HG02571 (cell line): ENCODE data around the gene THSD4.

ENCODE experiments used
- ATAC-seq: cut with Tn5 transposase; IDR thresholded peaks from one replicate; pipeline ENCODE4 v1.9.1; 2021; ENCODE audit warnings: mild to moderate bottlenecking, moderate library complexity; ENCODE audit not compliant: unreplicated experiment

Gene THSD4

GRCh38 chr15:71288348-71288955 lies 173.2 kb downstream of the THSD4 start:
- no peak for ATAC-seq

GRCh38 chr15:71290002-71290401 lies 174.7 kb downstream of the THSD4 start:
- no peak for ATAC-seq

GRCh38 chr15:71290881-71291635 lies 175.8 kb downstream of the THSD4 start:
- ATAC-seq: no peak

GRCh38 chr15:71291723-71292122 lies 176.5 kb downstream of the THSD4 start:
- no peak for ATAC-seq

- ATAC-seq: no peak
Measured at GRCh38 chr15:71293723-71294122, 178.5 kb downstream of the THSD4 start.

- no peak for ATAC-seq
Measured at GRCh38 chr15:71294251-71294910, 179.1 kb downstream of the THSD4 start.

- ATAC-seq: no peak
Measured at GRCh38 chr15:71294911-71295602, 179.8 kb downstream of the THSD4 start.

DNA sequence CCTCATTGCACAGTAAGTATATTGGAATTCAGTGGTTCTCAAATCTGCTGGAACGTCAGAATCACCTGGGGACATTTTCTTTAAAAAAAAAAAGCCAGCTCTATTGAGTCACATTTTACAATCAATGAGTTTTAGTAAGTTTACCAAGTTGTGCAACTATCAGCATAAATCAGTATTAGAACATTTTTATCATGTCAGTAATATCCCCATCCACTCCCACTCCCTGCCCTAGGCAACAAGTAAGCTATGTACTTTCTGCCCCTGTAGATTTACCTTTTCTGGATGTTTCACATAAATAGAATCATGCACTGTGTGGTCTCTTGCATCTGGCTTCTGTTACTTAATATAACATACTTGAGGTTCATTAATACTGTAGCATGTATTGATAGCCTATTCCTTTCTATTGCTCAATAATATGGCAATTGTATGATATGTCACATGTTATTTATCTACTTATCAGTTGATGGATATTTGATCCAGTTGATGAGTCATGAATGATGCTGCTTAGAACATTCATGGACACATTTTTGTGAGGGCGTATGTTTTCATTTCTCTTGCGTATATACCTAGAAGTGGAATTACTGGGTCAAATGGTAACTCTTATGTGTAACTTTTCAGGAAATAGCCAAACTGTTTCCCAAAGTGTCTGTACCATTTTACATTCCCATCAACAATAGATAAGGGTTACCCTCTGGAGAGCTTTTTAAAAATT lies 180.5 kb downstream of the THSD4 start:
- ATAC-seq: no peak

DNA sequence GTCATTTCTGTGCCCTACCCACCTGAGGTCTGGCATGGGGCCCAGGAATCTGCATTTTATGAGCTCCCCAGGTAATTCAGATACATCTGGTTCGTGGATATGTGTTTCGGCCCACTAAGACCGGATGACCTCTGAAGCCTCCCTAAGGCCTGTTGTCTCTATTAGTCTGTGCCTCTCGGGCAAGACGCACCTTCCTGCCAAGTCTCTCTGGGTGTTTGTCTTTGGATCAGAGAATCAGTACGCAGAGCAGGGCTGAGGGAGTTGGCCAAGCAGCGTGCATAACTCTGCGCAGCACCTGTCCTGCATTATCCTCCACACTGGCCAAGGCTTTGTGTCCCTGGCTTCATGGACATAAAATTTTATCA lies 181.0 kb downstream of the THSD4 start:
- no peak for ATAC-seq

DNA sequence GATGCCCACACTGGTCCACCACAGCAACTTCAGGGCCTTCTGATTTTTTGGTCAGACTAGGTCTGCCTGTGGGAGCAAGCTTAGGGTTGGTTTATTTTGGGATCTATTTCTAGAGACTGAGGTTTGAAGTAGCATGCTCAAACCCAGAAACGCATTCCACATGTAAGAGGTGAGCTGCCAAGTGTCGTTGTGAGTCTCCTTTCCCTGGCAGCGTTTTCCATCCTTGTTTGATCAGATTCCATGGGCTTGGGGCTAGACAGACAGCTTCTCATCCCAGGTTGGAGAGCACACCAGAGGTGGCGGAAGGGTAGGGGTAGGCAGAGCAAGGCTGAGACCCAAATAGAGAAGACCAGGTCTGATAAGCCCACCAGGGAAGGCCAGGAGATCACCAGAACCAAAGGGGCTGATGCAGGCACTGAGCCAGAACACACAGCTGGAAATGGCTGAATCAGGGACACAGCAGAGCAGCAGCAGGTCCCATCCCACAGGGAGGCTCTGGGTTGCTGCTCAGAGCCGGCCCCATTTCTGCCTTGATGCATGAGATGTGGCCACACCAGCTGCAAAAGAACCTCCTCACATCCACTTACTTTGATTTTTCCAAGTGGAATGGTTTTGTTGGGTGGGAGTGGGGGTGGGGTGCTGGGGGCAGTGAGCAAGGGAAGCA lies 186.8 kb downstream of the THSD4 start:
- no peak for ATAC-seq

GRCh38 chr15:71302861-71303410 lies 187.7 kb downstream of the THSD4 start:
- ATAC-seq: no peak

DNA sequence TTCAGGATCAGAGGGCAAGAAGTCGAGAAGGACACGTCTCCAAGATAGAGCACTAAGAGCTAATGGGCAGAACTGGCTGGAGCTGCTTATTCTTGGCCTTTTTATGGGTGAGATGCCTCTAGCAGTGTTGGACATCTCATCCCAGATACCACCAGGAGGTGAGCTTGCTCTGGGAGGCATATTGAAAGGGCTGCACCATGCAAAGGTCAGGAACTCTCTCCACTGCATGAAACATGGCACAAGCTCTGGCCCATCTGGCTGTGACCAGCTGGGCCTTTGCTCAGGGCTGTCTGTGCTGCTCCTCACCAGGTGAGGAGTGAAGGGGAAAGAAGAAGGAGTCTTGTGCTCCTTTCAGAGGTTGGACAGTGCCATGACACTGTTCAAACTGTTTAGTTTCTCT lies 188.7 kb downstream of the THSD4 start:
- ATAC-seq: no peak

- ATAC-seq: no peak
Measured at GRCh38 chr15:71304681-71305080, 189.4 kb downstream of the THSD4 start.

- no peak for ATAC-seq
Measured at GRCh38 chr15:71306538-71306937, 191.3 kb downstream of the THSD4 start.

GRCh38 chr15:71312194-71312708 lies 197.0 kb downstream of the THSD4 start:
- no peak for ATAC-seq

GRCh38 chr15:71312731-71313460 lies 197.6 kb downstream of the THSD4 start:
- no peak for ATAC-seq

- ATAC-seq: no peak
Measured at GRCh38 chr15:71313806-71314205, 198.5 kb downstream of the THSD4 start.

DNA sequence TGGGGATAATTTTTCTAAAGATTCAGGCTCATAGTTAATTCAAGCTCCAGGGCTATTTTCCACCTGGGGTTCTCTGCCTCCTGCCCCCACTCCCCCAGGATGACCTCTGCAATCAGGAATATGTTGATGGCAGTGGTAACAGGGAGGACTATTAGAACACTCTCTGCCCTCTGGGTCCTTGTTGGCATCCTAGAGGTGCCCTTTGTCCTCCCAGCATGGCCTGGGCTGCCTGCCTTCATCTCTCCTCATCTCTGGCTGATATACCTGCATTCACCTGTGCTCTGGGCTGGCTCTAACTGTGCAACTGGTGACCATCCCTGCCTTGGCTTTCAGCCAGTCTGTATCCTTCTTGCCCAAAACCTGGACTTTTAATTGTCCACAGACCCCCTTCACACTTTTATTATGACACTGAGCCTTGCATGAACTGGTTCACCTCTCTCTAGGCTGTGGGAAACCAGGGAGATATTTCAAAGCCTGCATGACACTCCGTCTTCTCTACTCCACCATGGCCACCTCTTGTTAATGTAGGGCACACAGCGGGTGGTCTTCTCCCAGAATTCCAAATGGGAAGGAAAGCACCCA lies 199.8 kb downstream of the THSD4 start:
- ATAC-seq: no peak

GRCh38 chr15:71316911-71317310 lies 201.6 kb downstream of the THSD4 start:
- no peak for ATAC-seq
